ENCODE results near the gene SMARCA4.

Gene SMARCA4

DNA sequence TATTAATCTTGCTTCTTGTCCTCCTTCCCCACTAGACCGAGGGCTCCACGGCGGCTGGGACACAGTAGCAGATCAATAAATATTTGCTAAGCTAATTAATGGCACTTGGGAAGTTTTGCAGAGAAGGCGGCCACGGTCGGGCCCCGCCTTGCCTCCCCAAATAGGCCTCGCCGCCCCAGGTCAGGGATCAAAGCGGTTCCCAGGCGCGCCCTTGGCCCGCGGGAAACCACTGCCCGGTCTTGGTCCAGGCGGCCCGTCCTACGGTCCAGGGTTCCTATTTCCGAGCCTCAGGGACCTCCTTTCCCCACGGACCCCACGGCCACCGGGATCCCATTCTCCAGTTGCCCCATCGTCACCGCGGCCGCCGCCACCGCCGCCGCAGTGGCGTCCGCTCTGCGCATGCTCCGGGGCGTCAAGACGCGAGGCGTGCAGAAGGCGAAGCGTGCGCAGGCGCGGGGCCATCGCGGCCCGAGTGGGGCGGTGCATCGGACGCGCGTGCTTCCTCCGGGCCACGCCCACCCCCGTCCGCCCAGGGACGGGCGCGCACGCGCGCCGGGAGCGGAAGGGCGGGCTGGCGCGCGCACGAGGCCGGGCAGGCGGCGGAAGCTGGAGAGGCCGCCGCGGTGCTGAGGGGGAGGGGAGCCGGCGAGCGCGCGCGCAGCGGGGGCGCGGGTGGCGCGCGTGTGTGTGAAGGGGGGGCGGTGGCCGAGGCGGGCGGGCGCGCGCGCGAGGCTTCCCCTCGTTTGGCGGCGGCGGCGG lies at the start of gene SMARCA4:
Gene SMARCA4, plus strand, starts transcription at position 717 of the 759 bp plus-strand sequence. CDS start 23,122 bp downstream, outside the sequence.
- peak; percentile 96 for DNase-seq (ENCODE audit: extremely low spot score, insufficient read length, low read depth)
- peak; percentile 86 for FAIRE-seq

- FAIRE-seq (no peak), DNase-seq (ENCODE audit: extremely low spot score, insufficient read length, low read depth) (no peak)
These were observed 49.1 kb upstream of the SMARCA4 start for GRCh38 chr19:10911579-10912363.

DNA sequence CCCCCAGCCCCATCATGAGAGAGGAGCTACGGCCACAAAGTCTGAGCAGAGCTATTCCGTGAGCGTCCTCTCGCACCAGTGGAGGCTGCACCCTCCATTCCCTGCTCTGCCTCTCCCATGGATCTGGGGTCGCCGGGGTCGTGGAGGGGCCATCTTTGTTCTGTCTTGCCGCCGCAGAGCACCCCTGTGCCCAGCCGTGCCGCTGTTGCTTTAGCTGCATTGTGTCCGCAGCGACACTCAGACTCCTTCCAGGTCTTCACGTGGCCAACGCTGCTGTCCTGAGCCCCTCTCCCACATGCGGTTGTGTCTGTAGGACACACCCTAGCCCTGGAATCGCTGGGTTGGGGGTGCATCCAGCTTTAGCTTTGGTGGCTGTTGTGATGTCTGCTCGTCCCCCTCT lies 48.2 kb upstream of the SMARCA4 start:
- no peak for FAIRE-seq
- DNase-seq (ENCODE audit: extremely low spot score, insufficient read length, low read depth), result no peak

DNA sequence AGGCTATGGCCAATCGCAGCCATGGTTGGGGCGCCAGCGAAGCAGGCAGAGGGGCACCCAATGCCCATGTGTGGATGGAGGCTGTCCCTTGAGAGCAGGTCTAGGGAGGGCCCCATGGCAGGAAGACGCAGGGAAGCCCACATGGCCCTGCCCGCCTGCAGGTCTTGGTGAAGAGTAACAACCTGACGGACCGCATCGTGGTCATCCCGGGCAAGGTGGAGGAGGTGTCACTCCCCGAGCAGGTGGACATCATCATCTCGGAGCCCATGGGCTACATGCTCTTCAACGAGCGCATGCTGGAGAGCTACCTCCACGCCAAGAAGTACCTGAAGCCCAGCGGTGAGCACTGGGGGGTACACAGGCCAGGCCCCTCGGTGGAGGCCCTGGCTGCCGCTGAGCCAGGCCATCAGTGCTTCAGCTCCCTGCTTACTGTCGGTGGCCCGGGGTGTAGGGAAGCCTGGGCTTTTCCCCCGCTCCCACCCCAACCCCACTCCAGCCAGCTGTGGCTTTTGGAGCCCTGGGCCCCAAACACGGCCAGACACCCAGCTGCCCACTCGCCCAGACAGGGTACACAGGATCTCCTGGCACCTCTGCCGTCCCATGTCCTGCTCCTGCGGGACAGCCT lies 47.0 kb upstream of the SMARCA4 start:
- DNase-seq (ENCODE audit: extremely low spot score, insufficient read length, low read depth) (no peak), FAIRE-seq (no peak)

DNA sequence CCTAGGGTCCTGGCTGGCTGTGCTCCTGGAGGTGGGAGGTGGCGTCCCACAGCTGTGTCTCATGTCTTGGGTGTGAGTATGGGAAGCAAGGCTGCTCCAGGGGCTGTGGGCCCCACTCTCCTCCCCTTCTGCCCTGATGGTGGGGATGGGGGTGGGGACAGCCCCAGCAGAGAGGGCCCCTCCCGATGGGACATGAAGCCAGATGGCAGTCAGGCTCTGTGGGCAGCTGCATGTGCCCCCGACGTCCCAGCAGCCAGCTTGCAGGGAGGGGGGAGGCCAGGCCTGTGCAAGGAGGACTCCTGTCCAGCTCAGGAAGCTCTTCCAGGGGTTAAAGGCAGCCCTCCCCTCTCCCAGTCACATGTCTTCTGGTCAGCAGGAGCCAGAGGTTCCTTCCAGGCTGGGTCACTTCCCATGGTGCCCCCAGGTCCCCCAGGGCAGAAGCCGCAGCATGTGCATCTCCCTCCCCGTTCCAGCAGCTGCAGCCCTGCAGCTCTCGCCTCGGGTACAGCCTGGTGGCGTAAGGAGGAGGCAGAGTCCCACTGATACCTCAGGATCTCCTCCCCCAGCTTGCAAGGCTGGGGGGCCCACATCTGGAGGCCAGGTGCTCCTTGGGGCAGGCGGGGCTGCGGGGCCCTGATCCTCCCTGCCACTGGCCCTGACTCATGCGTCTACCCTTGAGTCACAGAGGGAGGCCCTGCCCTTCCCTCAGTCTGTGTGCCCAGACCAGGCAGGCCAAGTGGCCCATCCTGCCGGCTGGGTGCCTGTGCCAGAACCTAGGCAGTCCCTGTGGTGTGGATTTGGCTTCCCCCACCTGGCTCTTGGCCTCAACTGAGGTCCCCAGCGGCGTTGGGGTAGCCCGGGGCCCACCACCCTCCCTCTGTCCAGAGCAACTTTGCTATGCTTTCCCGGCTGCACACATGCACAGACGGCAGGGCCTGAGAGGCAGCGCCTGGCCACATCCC lies 45.4 kb upstream of the SMARCA4 start:
- FAIRE-seq, result no peak
- DNase-seq (ENCODE audit: extremely low spot score, insufficient read length, low read depth), result no peak

GRCh38 chr19:10916602-10917001 lies 44.2 kb upstream of the SMARCA4 start:
- FAIRE-seq (no peak), DNase-seq (ENCODE audit: extremely low spot score, insufficient read length, low read depth) (no peak)

- DNase-seq (ENCODE audit: extremely low spot score, insufficient read length, low read depth), result no peak
- FAIRE-seq, result no peak
These were observed 42.5 kb upstream of the SMARCA4 start for GRCh38 chr19:10918359-10918758.

DNA sequence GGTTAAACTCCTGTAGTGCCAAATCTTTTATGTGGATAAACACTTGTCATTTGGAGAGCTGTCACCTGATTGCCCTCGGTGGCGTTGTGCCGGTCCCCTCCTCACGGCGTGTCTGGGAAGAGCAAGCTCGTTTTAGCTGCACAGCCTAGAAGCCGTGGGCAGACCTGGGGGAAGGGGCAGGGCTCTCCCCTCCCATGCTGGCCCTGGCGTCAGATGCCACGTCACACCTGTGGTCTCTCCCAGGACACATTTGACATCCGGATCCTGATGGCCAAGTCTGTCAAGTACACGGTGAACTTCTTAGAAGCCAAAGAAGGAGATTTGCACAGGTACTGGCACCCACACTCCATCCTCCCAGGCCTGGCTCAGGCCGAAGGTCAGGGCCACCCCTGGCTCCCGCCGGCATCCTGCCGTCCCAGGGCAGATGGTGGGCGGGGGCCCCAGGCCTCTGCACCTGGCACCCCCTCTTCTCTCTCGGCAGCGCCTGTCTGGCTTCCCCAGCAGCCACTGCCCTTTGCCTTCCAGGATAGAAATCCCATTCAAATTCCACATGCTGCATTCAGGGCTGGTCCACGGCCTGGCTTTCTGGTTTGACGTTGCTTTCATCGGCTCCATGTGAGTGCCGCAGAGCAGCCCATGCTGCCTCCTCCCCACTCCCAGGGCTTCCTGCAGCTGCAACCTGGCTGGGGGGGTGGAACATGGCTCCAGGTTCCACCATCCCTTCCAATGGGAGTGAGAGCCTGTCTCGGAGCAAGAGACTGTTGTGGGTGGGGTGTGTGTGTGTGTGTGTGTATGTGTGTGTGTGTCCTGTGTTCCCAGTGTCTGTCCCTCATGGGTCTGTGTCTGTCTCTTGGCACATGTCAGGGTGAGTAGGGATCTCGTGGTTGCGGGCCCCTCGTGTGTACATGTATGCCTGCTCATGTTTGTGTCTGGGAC lies 41.2 kb upstream of the SMARCA4 start:
- DNase-seq (ENCODE audit: extremely low spot score, insufficient read length, low read depth), result no peak
- FAIRE-seq, result no peak

DNA sequence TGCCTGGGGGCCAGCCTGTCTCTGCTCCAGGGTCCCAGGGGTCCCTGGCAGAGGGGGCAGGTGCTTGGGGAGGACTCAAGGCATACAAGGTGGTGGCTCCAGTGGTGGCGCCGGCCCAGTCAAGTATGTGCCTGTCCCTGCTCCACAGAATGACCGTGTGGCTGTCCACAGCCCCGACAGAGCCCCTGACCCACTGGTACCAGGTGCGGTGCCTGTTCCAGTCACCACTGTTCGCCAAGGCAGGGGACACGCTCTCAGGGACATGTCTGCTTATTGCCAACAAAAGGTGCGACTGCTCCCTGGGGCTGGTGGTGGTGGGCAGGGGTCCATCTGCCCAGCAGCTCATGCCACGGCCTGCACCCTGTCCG lies 40.6 kb upstream of the SMARCA4 start:
- FAIRE-seq, result no peak
- DNase-seq (ENCODE audit: extremely low spot score, insufficient read length, low read depth), result no peak

DNA sequence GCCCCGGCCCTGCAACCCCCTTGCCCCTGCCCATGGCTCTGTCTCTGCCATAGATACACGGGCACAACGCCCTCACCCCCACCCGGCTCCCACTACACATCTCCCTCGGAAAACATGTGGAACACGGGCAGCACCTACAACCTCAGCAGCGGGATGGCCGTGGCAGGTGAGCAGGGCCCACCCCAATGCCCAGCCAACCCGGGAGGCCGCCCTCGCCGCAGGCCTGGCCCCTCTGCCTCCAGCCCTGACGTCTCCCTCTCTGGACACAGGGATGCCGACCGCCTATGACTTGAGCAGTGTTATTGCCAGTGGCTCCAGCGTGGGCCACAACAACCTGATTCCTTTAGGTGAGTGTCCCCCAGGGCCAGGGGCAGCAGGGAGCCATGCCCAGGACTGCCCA lies 40.0 kb upstream of the SMARCA4 start:
- FAIRE-seq (no peak), DNase-seq (ENCODE audit: extremely low spot score, insufficient read length, low read depth) (no peak)

GRCh38 chr19:10921199-10921909 lies 39.5 kb upstream of the SMARCA4 start:
- FAIRE-seq (no peak), DNase-seq (ENCODE audit: extremely low spot score, insufficient read length, low read depth) (no peak)

DNA sequence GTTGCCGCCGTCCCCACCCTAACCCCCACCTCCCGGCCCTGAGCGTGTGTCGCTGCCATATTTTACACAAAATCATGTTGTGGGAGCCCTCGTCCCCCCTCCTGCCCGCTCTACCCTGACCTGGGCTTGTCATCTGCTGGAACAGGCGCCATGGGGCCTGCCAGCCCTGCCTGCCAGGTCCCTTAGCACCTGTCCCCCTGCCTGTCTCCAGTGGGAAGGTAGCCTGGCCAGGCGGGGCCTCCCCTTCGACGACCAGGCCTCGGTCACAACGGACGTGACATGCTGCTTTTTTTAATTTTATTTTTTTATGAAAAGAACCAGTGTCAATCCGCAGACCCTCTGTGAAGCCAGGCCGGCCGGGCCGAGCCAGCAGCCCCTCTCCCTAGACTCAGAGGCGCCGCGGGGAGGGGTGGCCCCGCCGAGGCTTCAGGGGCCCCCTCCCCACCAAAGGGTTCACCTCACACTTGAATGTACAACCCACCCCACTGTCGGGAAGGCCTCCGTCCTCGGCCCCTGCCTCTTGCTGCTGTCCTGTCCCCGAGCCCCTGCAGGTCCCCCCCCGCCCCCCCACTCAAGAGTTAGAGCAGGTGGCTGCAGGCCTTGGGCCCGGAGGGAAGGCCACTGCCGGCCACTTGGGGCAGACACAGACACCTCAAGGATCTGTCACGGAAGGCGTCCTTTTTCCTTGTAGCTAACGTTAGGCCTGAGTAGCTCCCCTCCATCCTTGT lies 38.8 kb upstream of the SMARCA4 start:
- no peak for FAIRE-seq

DNA sequence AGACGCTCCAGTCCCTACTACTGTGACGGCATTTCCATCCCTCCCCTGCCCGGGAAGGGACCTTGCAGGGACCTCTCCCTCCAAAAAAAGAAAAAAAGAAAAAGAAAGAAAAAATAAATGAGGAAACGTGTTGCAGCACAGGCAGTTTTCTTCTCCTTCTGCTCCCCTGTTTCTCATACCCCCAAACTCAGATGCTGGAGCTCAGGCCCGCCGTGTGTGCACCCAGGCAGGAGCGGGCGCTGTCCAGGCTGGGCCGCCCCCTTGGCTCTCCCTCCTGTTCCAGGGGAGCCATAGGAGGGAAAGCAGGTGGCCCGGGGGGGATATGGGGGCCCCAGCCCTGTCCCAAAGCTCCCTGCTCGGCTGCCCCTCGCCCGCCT lies 38.2 kb upstream of the SMARCA4 start:
- DNase-seq (ENCODE audit: extremely low spot score, insufficient read length, low read depth) (no peak), FAIRE-seq (no peak)

More for the DNA sequence above, 38.8 kb upstream of the SMARCA4 start:
- no peak for DNase-seq (ENCODE audit: extremely low spot score, insufficient read length, low read depth)

GRCh38 chr19:10923260-10924112 lies 37.3 kb upstream of the SMARCA4 start:
- FAIRE-seq (no peak), DNase-seq (ENCODE audit: extremely low spot score, insufficient read length, low read depth) (no peak)

- FAIRE-seq (no peak), DNase-seq (ENCODE audit: extremely low spot score, insufficient read length, low read depth) (no peak)
These were observed 36.2 kb upstream of the SMARCA4 start for GRCh38 chr19:10924597-10924996.

DNA sequence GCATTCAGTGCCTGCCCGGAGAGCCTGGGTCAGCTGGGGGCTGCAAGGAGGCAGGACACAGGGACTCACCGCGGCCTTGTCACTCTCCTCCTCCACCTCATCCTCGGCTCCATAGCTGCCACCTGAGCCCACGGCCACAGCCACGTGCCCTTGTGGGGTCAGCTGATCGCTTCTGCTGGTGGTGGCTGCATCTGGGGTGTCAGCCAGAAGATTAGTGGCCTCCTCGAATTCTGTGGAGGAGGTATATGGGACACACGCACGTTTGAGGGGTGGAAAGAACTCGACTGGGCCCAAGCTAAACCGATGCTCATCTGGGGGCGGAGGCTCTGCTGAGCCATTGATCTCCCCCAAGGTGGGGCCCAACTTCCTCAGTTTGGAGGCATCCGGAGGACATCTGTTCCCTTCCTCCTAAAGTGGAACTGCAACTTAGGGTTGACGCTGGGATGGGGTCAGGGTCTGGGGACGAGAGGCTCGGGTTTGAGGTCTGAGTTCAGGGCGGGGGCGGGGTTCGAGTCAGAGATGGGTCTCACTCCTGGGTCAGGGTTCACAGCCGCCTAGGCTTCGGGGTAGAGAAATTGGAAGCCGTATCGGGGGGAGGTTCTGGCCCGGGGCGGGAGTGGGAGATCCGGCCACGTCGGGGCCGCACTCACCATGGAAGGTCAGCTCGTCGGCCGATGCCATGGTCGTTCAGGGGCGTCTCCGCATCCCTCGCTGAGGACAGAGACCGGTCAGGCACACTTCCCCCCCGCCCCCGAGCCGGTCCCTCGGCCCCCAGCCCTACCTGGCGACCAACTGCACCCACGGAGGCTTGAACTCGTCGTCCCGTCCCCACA lies 32.9 kb upstream of the SMARCA4 start:
- no peak for FAIRE-seq
- DNase-seq (ENCODE audit: extremely low spot score, insufficient read length, low read depth), result no peak

Measured in GM18507 (cell line).